GM18502 (cell line): ENCODE results near the gene SH3GL1.
A peak's percentile ranks its signal among the peaks of the same experiment; 100 is the strongest.

Experiments used
- ATAC-seq: cut with Tn5 transposase; IDR thresholded peaks from one replicate; pipeline ENCODE4 v1.9.1; 2021; ENCODE audit warnings: mild to moderate bottlenecking; ENCODE audit not compliant: unreplicated experiment, poor library complexity

SH3GL1 gene

GRCh38 chr19:4400135-4400936 lies at the start of gene SH3GL1:
Gene SH3GL1, minus strand, starts transcription at chr19:4400547. Its CDS starts 179 bp downstream, at chr19:4400368.
- ATAC-seq = peak; percentile 57

- no peak for ATAC-seq
Observed at GRCh38 chr19:4449639-4450028, 49.3 kb upstream of the SH3GL1 start.

GRCh38 chr19:4449022-4449638 lies 48.8 kb upstream of the SH3GL1 start:
- no peak for ATAC-seq

- no peak for ATAC-seq
Observed at GRCh38 chr19:4448147-4448985, 48.0 kb upstream of the SH3GL1 start.

GRCh38 chr19:4447327-4448146 lies 47.2 kb upstream of the SH3GL1 start:
- no peak for ATAC-seq

- no peak for ATAC-seq
Observed at GRCh38 chr19:4446704-4447200, 46.4 kb upstream of the SH3GL1 start.

- ATAC-seq = no peak
Observed at GRCh38 chr19:4445963-4446703, 45.8 kb upstream of the SH3GL1 start.

GRCh38 chr19:4444765-4445741 lies 44.7 kb upstream of the SH3GL1 start:
- no peak for ATAC-seq

GRCh38 chr19:4443966-4444764 lies 43.8 kb upstream of the SH3GL1 start:
- no peak for ATAC-seq

- ATAC-seq = no peak
Observed at GRCh38 chr19:4443188-4443587, 42.8 kb upstream of the SH3GL1 start.

GRCh38 chr19:4442819-4443146 lies 42.4 kb upstream of the SH3GL1 start:
- no peak for ATAC-seq

- no peak for ATAC-seq
Observed at GRCh38 chr19:4441994-4442818, 41.9 kb upstream of the SH3GL1 start.

- ATAC-seq = no peak
Observed at GRCh38 chr19:4439243-4439642, 38.9 kb upstream of the SH3GL1 start.

GRCh38 chr19:4437103-4437502 lies 36.8 kb upstream of the SH3GL1 start:
- ATAC-seq = no peak

- no peak for ATAC-seq
Observed at GRCh38 chr19:4436231-4436630, 35.9 kb upstream of the SH3GL1 start.

- no peak for ATAC-seq
Observed at GRCh38 chr19:4434391-4434790, 34.0 kb upstream of the SH3GL1 start.
